Measurements from ENCODE around the gene RALGAPB.
"Not testable (repeated sequence)": the region's sequence is repeated elsewhere in the genome, so short reads cannot be mapped to it uniquely, and the experiment has no call there.

The RALGAPB gene

DNA sequence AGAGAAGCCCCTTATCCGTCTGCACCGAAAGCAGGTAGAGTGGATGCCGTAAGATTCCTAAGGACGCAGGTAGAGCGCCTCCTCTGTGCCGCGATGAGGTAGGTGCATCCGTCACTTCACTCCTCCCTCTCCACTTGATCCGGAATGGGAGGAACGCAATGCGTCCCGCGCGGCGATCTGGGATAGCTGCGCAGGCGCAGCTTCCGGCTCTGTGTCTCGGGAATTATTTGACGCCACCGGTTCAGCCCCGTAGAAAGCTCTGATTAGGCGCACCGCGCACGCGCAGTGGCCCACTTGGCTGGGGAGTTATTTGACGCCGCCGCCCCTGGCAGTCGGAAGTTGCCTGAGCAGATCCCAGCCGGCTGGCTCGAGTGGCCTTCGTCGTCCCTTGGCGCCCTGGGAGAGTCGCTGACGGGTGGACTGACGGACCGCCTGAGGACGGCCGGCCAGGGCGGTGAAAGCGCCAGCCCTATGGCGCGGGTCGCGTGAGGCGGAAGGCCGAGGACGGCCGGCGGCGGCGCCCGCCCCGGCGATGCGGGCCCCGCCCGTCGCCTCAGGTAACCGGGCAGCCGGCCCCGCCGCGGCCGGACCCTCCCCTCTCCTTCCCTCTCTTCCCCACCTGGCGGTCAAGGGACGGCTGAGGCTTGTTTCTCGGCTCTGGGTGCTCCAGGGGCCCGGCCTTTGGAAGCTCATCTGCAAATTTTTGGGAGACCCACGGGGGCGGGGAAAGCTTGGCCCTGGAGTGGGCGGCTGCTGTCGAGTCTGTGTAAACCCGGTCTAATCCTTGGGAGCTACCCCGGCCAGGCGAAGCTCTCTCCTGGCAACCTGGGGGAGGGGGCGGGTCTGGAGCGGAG lies at the start of gene RALGAPB:
Gene RALGAPB, plus strand, starts transcription at position 331 of the 854 bp plus-strand sequence. CDS start 15,590 bp downstream, outside the sequence.
- DNase-seq (ENCODE audit: low spot score) = peak; percentile 96

DNA sequence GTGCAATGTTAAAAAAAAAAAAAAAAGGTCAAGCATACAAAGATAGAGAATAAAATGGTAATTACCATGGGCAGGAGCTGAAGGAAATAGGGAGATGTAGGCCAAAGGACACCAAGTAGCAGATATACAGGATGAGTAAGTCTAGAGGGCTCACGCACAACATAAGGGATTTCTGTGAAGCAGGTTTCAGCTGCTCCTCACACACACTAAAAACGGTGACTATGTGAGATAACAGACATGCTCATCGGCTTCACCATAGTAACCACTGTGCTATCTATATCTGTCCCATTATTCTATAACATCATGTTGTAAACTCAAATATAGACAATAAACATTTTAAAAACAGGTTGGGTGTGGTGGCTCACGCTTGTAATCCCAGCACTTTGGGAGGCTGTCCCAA lies 49.1 kb upstream of the RALGAPB start:
- DNase-seq (ENCODE audit: low spot score) = no peak

DNA sequence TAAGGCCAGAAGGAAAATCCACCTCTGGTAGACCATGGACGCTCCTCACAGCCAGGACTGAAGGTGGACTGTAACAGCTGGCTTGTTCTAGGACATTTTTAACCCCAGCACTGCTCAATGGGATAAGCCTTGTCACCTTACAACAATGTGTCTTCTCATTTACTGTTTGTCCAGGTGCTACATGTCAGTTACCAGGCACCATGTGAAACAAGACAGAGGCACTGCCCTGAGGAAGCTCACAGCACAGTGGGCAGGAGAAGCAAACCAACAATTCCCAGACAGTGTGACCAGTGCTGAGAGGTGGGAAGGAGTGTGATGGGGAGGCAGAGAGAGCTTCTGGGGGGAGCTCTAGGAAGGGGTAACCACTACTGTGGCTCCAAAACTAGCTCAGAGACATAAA lies 48.2 kb upstream of the RALGAPB start:
- DNase-seq (ENCODE audit: low spot score) = no peak

DNA sequence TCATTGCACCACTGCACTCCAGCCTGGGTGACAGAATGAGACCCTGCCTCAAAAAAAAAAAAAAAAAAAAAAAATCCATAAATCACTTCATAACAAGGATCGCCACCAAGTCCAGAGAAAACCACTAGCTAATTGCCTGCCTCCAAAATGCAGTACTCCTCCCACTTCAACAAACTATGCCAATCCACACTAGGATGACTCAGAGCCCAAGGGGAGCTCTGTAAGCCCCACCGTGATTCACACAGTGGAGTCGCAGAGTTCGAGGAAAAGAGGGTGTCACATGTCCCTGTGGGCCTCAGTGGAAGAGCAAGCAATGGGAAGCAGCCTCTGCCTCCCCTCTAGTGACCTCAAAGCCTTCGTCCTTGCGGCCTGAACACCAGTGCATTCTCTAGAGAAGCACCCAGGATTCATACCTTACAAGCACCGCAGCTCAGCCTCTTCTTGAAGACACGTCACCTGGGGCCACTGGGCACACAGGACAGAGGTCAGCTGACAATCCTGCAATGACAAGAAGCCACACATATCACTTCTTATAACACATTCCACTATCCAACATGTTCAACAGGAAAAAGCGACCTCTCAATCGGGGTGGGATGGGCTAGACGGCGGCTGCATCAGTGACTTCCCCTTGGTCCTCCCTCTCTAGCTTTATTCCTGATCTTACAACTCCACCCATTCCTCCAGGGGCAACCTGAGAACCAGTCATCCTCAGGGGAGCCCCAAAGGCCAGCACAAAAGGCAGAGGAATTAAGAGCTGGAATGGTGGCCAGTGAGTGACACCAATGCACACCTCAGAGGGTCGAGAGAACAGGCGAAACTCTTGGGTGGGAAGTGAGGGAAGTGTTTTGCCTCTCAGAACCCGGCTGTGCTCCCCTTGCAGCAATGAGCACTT lies 46.4 kb upstream of the RALGAPB start:
- DNase-seq (ENCODE audit: low spot score) = no peak

DNA sequence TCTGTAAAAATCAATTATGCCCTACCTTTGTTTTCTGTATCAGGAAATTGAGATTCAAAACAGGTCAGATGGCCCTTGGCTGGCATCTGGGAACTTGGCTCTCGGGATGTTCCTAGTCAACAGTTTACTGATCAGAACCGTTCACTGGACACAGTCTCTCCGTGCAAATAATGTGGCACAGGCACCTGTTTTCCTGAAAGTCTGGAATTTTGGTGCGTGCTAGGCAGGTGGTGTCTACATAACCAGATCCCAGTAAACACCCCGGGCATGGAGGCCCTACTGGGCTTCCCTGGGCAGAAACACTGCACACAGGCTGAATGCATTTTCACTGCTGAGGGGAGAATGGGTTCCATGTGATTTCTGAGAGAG lies 45.0 kb upstream of the RALGAPB start:
- no peak for DNase-seq (ENCODE audit: low spot score)

DNA sequence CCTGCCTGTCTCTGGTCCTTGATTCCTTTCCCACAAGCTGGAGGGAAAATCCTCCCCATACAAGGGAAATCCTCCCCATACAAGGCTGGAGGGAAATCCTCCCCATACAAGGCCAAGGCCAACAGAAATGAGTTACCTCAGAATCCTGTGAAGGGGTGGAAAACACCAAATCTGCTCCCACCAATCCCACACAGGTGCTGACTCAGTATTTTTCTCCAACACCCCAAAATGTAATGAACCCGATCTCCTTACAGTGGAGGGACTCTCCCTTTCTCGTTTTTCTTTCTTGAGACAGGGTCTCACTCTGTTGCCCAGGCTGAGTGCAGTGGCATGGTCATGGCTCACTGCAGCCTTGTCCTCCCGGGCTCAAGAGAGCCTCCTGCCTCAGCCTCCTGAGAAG lies 43.8 kb upstream of the RALGAPB start:
- no peak for DNase-seq (ENCODE audit: low spot score)

DNA sequence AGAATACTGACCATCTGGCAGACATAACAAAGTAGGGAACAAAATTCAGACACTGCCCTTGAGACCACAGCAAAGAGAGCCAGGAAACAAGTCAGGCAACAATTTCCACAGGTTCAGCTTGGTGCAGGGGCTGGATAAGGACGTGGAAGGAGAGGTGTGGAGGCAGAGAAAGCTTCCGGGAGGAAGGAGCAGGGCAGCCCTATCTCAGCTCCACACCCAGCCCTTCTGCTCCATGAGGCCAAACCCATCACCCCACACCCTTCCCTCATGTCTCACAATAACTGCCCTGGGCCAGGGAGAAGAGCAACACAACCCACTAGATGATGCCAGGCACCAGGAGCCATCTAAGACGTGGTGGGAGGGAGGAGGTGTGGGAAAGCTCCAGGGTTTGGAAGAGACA lies 43.3 kb upstream of the RALGAPB start:
- no peak for DNase-seq (ENCODE audit: low spot score)

DNA sequence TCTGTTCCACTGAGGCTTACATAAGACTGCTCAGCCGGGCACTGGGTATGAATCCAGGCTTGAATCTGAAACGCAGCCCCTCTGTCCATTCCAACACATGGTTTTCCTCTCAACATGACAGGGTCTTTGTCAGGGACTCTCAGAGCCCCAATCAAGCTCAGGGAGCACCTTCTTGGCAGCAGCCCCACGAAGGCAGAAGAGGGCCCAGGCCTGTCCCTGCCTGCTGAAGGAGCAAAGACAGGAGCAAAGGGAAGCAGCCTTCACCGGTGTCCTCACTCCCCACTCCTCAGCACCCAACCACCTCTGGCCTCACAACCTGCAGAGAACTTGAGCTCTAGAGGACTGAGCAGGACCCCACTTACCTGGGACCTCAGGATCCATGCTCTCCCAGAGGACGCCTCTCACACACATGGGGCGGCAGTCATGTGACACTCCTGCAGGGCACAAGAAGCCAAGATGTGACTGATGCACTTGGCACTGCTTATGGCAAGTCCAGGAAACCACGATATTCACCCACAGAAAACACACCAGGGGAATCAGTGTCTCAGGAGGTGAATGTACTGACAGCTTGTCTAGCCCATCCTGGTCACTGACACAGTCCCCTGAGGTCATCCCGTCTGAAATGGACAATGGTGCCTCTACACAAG lies 41.8 kb upstream of the RALGAPB start:
- no peak for DNase-seq (ENCODE audit: low spot score)

DNA sequence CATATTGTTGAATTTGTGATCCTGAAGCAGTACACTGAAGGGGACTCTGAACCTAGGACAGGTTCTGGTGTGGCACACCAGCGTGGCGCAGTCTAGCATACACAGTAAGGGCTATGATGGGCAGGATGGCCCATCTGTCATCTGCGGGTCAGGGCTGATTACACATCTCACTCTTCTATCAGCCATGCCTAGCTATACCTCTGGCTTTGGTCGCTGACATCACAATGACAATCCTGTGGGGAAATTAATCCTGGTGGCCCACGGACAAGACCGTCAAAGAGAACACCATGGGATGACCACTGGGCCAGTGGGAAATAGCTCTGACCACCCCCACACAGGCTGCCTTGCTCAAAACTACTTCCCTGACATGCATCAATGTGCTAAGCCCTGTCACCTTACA lies 40.4 kb upstream of the RALGAPB start:
- DNase-seq (ENCODE audit: low spot score) = no peak

DNA sequence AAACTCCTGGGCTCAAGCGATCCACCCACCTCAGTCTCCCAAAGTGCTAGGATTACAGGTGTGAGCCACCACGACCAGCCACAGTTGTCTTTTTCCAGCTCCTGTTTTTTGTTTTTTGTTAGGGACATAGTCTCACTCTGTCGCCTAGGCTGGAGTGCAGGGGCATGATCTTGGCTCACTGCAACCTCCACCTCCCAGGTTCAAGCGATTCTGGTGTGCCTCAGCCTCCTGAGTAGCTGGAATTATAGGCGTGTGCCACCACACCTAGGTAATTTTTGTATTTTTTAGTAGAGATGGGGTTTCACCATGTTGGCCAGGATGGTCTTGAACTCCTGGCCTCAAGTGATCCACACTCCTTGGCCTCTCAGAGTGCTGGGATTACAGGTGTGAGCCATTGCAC lies 39.8 kb upstream of the RALGAPB start:
- not testable (repeated sequence) for DNase-seq (ENCODE audit: low spot score)

DNA sequence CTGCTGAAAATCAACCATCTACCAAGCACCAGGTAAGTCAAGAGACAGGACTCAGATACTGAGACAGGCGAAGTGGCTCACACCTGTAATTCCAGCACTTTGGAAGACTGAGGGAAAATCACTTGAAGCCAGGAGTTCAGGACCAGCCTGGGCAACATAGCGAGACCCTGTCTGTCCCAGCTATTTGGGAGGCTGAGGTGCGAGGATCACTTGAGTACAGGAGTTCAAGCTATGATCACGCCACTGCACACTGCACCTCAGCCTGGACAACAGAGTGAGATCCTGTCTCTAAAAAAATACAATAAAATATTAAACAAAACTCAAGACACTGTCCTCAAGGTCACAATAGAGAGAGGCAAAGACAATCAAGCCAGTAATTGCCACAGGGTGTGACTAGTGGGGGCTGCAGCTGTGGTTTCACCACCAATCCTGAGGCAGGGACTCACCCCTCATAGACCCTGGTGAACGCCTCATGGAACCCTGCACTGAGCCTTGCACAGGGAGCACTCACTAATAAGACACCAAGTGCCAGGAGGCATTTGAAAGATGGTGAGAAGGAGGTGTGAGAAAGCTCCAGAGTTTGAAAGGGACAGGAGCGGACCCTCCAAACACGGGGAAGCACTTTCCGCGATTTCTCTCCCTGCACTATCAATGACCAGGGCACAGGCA lies 39.2 kb upstream of the RALGAPB start:
- DNase-seq (ENCODE audit: low spot score) = no peak

DNA sequence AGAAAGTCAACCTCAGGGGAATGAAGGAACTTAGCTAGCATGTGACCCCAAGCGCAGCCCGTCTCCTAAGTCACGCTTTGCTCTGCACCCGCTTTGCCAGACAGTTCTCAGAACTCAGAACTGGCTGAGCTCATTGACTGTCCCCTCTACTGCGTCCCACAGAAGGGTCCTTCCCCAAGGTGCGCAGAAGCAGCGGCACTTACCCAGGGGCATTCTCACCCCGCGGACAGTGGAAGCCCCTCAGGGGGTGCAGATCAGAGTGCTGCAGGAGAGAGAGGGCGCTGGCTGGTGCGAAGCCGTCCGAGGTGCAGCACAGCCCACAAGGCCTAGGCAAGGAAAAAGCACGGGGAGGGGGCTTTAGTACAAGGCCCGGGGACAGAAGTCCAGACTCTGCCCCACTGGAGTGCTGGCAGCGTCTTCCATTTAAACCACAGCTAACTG lies 38.3 kb upstream of the RALGAPB start:
- DNase-seq (ENCODE audit: low spot score) = no peak

DNA sequence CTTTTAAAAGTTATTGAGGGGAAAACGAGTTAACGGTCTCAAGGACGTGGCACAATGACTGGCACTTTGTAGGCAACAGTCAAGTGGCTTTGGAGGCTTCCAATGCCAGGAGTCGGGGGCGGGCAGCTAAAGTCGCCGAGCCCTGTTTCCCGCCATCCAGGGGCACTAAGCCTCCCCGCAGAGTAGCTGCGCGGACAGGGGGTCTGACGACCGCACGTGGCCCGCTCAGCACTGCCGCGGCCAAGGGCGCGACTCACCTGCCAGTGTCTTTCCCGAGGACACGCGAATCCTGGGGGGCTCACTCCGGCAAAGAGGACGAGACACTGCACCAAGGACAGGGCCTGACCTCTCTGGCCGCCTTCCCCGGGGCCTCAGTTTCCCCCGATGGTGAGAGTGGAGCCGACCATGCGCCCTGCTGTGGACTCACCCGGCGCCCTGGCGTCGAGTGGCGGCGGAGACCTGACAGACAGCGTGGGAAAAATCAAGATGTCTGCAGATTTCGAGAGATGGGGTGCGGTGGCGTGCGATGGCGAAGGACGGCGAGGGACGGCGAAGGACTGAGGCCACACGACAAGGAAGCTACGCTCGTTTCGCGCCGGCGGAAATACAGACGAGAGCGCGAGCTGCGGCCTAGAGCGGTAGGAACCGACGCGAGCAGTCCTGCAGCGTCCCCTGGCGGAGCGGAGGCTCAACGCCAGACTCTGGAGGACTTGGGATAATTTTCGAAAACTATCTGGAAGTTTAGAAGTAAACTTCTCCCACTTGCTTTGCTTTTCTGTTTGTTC lies 37.7 kb upstream of the RALGAPB start, which contains the start of gene SNHG17:
Gene SNHG17, minus strand, starts transcription at position 559 of the 785 bp plus-strand sequence.
- DNase-seq (ENCODE audit: low spot score) = peak; percentile 89

DNA sequence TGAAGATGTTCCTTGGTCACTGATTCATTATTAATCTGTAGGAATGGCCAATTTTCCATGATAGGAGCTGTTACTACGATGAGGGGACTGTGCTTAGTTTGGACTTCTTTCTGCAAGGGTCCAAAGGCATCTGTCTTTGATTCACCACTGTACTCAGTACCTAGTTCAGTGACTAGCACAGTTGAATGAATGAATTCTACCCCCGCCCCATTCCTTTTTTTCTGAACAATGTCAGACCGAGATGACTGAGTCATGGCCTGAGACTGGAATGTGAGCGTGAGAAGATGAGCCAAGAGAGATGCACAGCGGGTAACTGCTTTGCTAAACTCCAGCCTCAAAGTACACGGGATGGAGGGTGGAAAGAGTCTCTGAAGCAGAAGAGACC lies 37.1 kb upstream of the RALGAPB start:
- DNase-seq (ENCODE audit: low spot score) = no peak

DNA sequence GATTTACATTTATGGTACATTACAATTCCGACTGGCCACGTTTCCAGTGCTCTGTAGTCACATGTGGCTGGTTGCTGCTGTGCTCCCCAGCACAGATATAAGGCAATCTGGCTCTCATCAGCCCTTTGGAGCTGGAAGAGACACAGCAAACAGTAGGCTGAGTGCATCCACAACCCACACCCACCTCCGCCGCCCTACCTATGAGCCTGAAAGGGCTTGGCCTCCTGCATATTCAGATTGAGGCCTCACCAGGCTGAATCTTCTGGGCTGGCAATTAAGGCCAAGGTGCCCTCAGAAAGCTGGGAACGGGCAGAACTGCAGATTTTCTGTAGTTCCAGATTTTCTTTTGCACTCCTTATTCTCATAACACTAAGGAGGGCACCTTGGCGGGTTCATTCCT lies 34.8 kb upstream of the RALGAPB start:
- DNase-seq (ENCODE audit: low spot score) = no peak

DNA sequence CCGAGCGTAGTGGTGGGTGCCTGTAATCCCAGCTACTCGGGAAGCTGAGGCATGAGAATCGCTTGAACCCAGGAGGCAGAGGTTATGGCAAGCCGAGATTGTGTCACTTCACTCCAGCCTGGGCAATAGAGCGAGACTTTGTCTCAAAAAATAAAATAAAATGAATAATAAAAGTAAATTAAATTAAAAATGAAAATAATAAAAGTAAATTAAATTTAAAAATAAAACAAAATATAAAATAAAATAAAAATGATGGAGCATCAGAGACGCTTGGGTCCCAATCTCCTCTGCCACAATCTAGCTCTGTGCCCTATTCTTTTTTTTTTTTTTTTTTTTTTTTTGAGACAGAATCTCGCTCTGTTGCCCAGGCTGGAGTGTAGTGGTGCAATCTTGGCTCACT lies 31.5 kb upstream of the RALGAPB start:
- not testable (repeated sequence) for DNase-seq (ENCODE audit: low spot score)

DNA sequence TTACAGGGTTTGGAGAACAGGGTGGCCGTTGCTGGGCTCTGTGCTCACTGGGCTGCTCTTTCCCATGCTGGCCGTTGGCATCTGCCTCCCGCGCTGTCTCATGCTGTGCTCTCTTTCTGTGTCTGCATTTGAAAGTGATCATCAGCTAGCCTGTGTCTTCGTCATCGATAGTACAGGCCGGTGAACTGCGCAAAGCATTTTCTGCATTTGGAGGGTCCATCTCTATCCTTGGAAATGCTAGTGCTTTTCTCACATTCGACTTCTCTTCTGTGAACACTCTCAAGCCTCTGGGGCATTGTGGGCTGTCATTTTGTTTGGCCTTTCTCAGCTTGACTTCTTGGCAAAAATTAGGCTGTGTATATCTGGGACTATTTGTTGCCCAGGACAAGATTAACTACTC lies 30.7 kb upstream of the RALGAPB start:
- DNase-seq (ENCODE audit: low spot score) = no peak

DNA sequence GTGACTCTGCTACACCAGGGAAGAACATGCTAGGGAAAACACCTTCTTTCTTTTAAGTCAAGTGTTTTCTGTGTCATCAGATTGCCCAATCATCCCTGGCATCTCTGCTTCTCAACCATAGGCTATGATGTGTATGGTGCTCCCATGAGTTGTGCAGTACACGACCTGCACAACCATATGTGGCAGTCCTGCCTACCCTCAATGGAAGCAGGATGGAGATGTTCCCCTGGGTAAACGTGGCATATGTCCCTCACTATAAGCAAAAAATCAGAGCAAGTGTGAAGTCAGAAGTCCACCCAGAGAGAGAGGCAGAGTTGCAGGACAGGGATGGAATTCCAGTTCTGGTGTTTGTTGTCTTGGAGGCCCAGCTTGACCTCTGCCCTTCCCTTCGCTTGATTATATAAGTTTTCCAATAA lies 27.3 kb upstream of the RALGAPB start:
- DNase-seq (ENCODE audit: low spot score) = no peak

DNA sequence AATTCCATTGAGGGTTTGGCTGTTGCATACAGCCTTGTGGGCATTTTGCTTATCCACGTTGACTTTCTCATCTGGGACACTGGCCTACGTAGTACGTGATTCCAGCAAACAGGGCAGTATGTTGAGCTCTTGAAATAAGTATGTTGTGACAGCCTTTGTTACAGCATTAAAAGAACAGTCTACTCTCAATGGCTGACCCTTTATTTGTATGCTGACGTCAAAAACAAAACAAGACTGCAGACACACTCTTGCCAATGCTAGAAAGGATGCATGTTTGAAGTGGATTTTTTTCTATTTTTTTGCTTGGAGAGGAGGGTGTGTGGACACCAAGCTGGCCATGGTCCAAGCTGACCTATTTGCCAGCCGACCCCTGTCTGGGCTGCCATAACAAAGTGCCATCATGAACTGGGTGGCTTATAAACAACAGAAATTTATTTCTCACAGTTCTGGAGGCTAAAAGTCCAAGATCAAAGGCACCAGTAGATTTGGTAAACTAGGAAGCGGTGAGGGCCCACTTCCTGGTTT lies 26.7 kb upstream of the RALGAPB start:
- no peak for DNase-seq (ENCODE audit: low spot score)

DNA sequence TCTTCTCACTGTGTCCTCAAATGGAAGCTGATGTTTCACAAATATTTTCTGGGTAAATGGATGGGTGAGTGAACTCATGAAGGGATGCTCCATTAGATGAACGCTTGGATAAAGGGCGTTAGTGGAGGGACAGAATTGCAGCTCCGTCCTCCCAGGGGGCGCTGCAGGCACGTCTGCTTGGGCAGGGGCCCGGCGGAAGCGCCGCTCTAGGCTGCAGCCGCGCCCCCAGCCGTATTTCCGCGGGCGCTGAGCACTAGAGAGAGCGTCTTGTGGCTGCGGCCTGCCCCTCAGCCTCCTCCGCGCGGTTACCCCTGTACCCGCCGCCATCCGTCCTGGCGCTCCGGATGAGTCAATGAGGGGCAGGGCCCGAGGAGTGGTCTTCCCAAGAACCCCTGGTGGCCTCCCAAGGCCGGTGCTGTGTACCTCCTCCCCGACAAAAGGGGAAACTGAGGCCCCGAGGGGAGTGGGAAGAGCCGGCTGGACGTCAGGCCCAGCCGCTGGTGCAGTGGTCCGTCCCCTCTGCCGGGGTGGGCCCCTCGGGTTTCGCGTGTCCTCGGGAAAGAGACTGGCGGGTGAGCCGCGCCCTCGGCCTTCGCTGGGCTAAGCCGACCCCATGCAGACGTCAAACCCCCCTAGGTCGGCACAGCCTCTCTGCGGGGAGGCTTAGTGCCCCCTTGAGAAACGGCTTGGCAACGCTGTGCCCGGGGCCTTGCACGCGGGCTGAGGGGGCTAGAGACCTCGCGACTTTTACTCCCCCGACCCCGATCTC lies 26.0 kb upstream of the RALGAPB start:
- DNase-seq (ENCODE audit: low spot score) = peak; percentile 96

Measured in iPS-NIHi11 (cell line).